Measurements from ENCODE around the gene PXYLP1. TPM values are rescaled to one million over a fixed set of nuclear protein-coding genes. Genes with fewer than 3 reads are reported as not detected.

The PXYLP1 gene
- total RNA-seq, 2 donors from 2014 or later = 12.0 to 15.3 TPM

GRCh38 chr3:141257961-141258360 is 26.3 kb downstream of the PXYLP1 start:
- H3K4me1 ChIP-seq (replicated peaks) = no peaks in the 10 kb centered on the region
- H3K27ac ChIP-seq = no peak overlapping the region
- no peak for TF ChIP-seq POLR2AphosphoS5 (IDR thresholded peaks at IDR 0.05)
- no peak for TF ChIP-seq CTCF (IDR thresholded peaks at IDR 0.05)
- TF ChIP-seq POLR2A (IDR thresholded peaks at IDR 0.05) = no peak
- no peak for DNase-seq (ENCODE audit: low spot score)
- no peak overlapping the region for H3K4me3 ChIP-seq
- no peaks in the 10 kb centered on the region for H3K27me3 ChIP-seq (replicated peaks; ENCODE audit: insufficient read depth)
- no peaks in the 10 kb centered on the region for H3K9me3 ChIP-seq
- H3K36me3 ChIP-seq = no peaks in the 10 kb centered on the region
- WGBS = 95% methylated on average over 8 of the region's 8 CpGs
- intact Hi-C loops (cut with DNase I) = no loop called here

GRCh38 chr3:141258973-141259372 is 27.3 kb downstream of the PXYLP1 start:
- H3K27me3 ChIP-seq (replicated peaks; ENCODE audit: insufficient read depth) = no peaks in the 10 kb centered on the region
- H3K36me3 ChIP-seq = no peaks in the 10 kb centered on the region
- no peak for DNase-seq (ENCODE audit: low spot score)
- H3K4me3 ChIP-seq = no peak overlapping the region
- H3K9me3 ChIP-seq = no peaks in the 10 kb centered on the region
- no peak for TF ChIP-seq CTCF (IDR thresholded peaks at IDR 0.05)
- no peaks in the 10 kb centered on the region for H3K4me1 ChIP-seq (replicated peaks)
- intact Hi-C loops (cut with DNase I) = no loop called here
- WGBS = 95% methylated on average over 2 of the region's 2 CpGs
- H3K27ac ChIP-seq = no peak overlapping the region

- no peak for TF ChIP-seq CTCF (IDR thresholded peaks at IDR 0.05)
- no peak for TF ChIP-seq POLR2AphosphoS5 (IDR thresholded peaks at IDR 0.05)
- no peak for TF ChIP-seq POLR2A (IDR thresholded peaks at IDR 0.05)
- WGBS = 83% methylated on average over 15 of the region's 15 CpGs
- Histone ChIP-seq H3K27me3 (replicated peaks; ENCODE audit: insufficient read depth) (no peaks in the 10 kb centered on the region), H3K36me3 (no peaks in the 10 kb centered on the region), H3K27ac (no peak overlapping the region), H3K4me1 (replicated peaks) (no peaks in the 10 kb centered on the region), H3K9me3 (no peaks in the 10 kb centered on the region), H3K4me3 (no peak overlapping the region)
- no peak for DNase-seq (ENCODE audit: low spot score)
- intact Hi-C loops (cut with DNase I) = no loop called here
Observed at GRCh38 chr3:141259821-141260629, 28.4 kb downstream of the PXYLP1 start.

GRCh38 chr3:141260630-141260927 is 29.0 kb downstream of the PXYLP1 start:
- H3K27ac ChIP-seq = no peak overlapping the region
- no peaks in the 10 kb centered on the region for H3K36me3 ChIP-seq
- H3K9me3 ChIP-seq = no peaks in the 10 kb centered on the region
- H3K27me3 ChIP-seq (replicated peaks; ENCODE audit: insufficient read depth) = no peaks in the 10 kb centered on the region
- intact Hi-C loops (cut with DNase I) = no loop called here
- DNase-seq (ENCODE audit: low spot score) = no peak
- 94% methylated on average over 2 of the region's 2 CpGs for WGBS
- no peak overlapping the region for H3K4me3 ChIP-seq
- TF ChIP-seq CTCF (IDR thresholded peaks at IDR 0.05) = no peak
- TF ChIP-seq POLR2AphosphoS5 (IDR thresholded peaks at IDR 0.05) = no peak
- TF ChIP-seq POLR2A (IDR thresholded peaks at IDR 0.05) = no peak
- H3K4me1 ChIP-seq (replicated peaks) = no peaks in the 10 kb centered on the region

All from prostate gland (tissue), 2 donors.